ENCODE results near the gene CACNA1C.

CACNA1C gene

GRCh38 chr12:2052826-2053678 is at the start of gene CACNA1C:
TSS of gene CACNA1C (plus strand) at chr12:2052987. CDS start at chr12:2053563, 576 bp downstream.
- no peak for DNase-seq (ENCODE audit: low read depth, low spot score)

GRCh38 chr12:2003676-2004112 is 49.1 kb upstream of the CACNA1C start:
- DNase-seq (ENCODE audit: low read depth, low spot score): no peak

GRCh38 chr12:2004113-2004929 is 48.5 kb upstream of the CACNA1C start, which contains the start of gene DCP1B:
TSS of gene DCP1B (minus strand) at chr12:2004457. CDS start at chr12:2004431, 26 bp downstream.
- peak; percentile 87 for DNase-seq (ENCODE audit: low read depth, low spot score)

GRCh38 chr12:2008677-2009076 is 44.1 kb upstream of the CACNA1C start:
- no peak for DNase-seq (ENCODE audit: low read depth, low spot score)

GRCh38 chr12:2009623-2010022 is 43.2 kb upstream of the CACNA1C start:
- no peak for DNase-seq (ENCODE audit: low read depth, low spot score)

GRCh38 chr12:2011643-2012607 is 40.9 kb upstream of the CACNA1C start:
- DNase-seq (ENCODE audit: low read depth, low spot score): no peak

GRCh38 chr12:2013086-2013485 is 39.7 kb upstream of the CACNA1C start:
- DNase-seq (ENCODE audit: low read depth, low spot score): no peak

GRCh38 chr12:2013527-2014223 is 39.1 kb upstream of the CACNA1C start:
- no peak for DNase-seq (ENCODE audit: low read depth, low spot score)

- no peak for DNase-seq (ENCODE audit: low read depth, low spot score)
Observed at GRCh38 chr12:2014231-2014630, 38.6 kb upstream of the CACNA1C start.

GRCh38 chr12:2016862-2017545 is 35.8 kb upstream of the CACNA1C start:
- DNase-seq (ENCODE audit: low read depth, low spot score): no peak

- no peak for DNase-seq (ENCODE audit: low read depth, low spot score)
Observed at GRCh38 chr12:2017546-2018337, 35.0 kb upstream of the CACNA1C start.

- no peak for DNase-seq (ENCODE audit: low read depth, low spot score)
Observed at GRCh38 chr12:2018391-2018790, 34.4 kb upstream of the CACNA1C start.

GRCh38 chr12:2019126-2019525 is 33.7 kb upstream of the CACNA1C start:
- no peak for DNase-seq (ENCODE audit: low read depth, low spot score)

- DNase-seq (ENCODE audit: low read depth, low spot score): no peak
Observed at GRCh38 chr12:2020511-2020910, 32.3 kb upstream of the CACNA1C start.

GRCh38 chr12:2023365-2023764 is 29.4 kb upstream of the CACNA1C start:
- DNase-seq (ENCODE audit: low read depth, low spot score): no peak

- DNase-seq (ENCODE audit: low read depth, low spot score): no peak
Observed at GRCh38 chr12:2027351-2027750, 25.4 kb upstream of the CACNA1C start.

- no peak for DNase-seq (ENCODE audit: low read depth, low spot score)
Observed at GRCh38 chr12:2029851-2030250, 22.9 kb upstream of the CACNA1C start.

- no peak for DNase-seq (ENCODE audit: low read depth, low spot score)
Observed at GRCh38 chr12:2032506-2032905, 20.3 kb upstream of the CACNA1C start.
